H1 (cell line): ENCODE data around the gene ZDHHC24. TPM values are rescaled to one million over a fixed set of nuclear protein-coding genes. Genes with fewer than 3 reads are reported as not detected.

Experiments used
- GABPA ChIP-seq: IDR thresholded peaks from 2 replicates; pipeline ENCODE4 v1.6.1; 2011; ENCODE audit warnings: mild to moderate bottlenecking, low read length, moderate library complexity, borderline replicate concordance; ENCODE audit not compliant: insufficient read depth
- NRF1 ChIP-seq: IDR thresholded peaks from 2 replicates; pipeline ENCODE4 v1.6.1; 2011; ENCODE audit warnings: mild to moderate bottlenecking, low read depth, low read length, improper control_type of control experiment
- RNF2 ChIP-seq: fragments of 200-900, 300-1000 bp; sonication (generic); IDR thresholded peaks from 2 replicates; pipeline ENCODE4 v1.7.1; 2016; ENCODE audit warnings: borderline replicate concordance, low read depth, mild to moderate bottlenecking, antibody characterized with exemption, low read length; ENCODE audit not compliant: poor library complexity, severe bottlenecking; ENCODE audit errors: missing control alignments
- SIN3A ChIP-seq, 2 experiments: IDR thresholded peaks in 1 of 2; conservative IDR thresholded peaks in 1 of 2; 2 replicates each; pipeline ENCODE4 v1.6.1; 2011 to 2012; ENCODE audit warnings: low read length in 2 of 2, improper control_type of control experiment in 1 of 2, low read depth in 1 of 2, mild to moderate bottlenecking in 1 of 2
- SUZ12 ChIP-seq: fragments of 200-600 bp; sonication (generic); IDR thresholded peaks from 2 replicates; pipeline ENCODE4 v1.6.1; 2012; ENCODE audit warnings: mild to moderate bottlenecking, inconsistent platforms, low read length, moderate library complexity, mixed read lengths
- TEAD4 ChIP-seq: IDR thresholded peaks from 2 replicates; pipeline ENCODE4 v1.6.1; 2012; ENCODE audit warnings: low read depth, low read length, inconsistent platforms, mixed read lengths
- polyA plus RNA-seq, 7 experiments: library from polyadenylated mRNA; depleted of rRNA in 3 of 7; stranded (reverse) in 5 of 7; unstranded in 2 of 7; fragments of >200 nt in 5 of 7; fragments of 200-250 nt in 2 of 7; gene quantifications; 1 replicate in 5 of 7; 2 replicates in 1 of 7; 4 replicates in 1 of 7; pipeline versions ENCODE4 v1.2.1 to v1.2.3, GENCODE V29; 2011 to 2013; ENCODE audit warnings: missing spikeins in 2 of 7, mixed read lengths in 2 of 7
- total RNA-seq: library from RNA; stranded (reverse); fragmentation: NEBNext Ultra II Directional; extraction: Animal tissue kit (Norgen Biotek cat#: 25700); gene quantifications from 2 replicates; pipeline ENCODE4 v1.2.1, GENCODE V29; 2021
- TF ChIP-seq, protein P1 (sequence below): IDR thresholded peaks from 2 replicates; pipeline ENCODE4 v1.6.1; 2011; ENCODE audit warnings: low read depth, mild to moderate bottlenecking, low read length; ENCODE audit not compliant: insufficient read depth
- TF ChIP-seq, protein P2 (sequence below): fragments of 300-600 bp; sonication (generic); IDR thresholded peaks from 2 replicates; pipeline ENCODE4 v1.7.1; 2012; ENCODE audit warnings: low read length, moderate library complexity, mild to moderate bottlenecking, inconsistent platforms; ENCODE audit not compliant: insufficient replicate concordance

ZDHHC24 gene
- total and polyA plus RNA-seq, 2 of the 8 experiments (the other 6 are each of a cell fraction or from before 2014, with no cell fraction given) = 8.4 to 9.7 TPM

DNA sequence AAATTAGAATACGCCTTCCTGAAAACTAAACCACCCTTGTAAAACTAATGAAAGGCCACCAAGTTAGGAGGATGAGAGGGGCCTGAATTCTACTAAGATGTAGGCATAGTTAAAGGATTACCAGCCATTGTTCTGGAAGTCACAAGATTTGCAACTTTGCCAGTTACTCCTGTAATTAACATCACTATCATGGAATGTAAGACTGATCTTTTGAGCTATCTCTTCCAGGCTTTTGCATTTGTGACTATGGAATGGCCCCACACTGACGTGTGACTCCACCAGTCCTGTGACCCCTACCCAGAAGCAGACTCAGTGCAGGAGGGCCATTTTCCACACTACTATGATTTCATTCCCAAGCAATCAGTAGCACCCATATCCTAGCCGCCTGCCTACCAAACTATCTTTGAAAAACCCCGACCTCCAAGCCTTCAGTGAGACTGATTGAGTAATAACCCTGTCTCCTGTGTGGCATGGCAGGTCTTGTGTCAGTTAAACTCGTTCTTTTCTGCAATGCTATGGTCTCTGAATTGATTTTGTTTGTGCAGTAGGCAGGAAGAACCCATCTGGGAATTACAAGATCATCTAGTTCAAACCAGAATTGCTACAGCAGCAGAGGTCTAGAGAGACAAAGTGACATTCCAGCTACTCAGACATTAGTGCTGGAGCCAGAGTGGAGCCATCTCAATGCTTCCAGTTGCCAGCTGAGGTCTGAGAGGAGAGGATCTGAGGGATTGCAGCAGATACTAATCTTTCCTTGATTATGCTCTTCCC lies 24.4 kb upstream of the ZDHHC24 start (continued):
- TF ChIP-seq, protein P1, sequence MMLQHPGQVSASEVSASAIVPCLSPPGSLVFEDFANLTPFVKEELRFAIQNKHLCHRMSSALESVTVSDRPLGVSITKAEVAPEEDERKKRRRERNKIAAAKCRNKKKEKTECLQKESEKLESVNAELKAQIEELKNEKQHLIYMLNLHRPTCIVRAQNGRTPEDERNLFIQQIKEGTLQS = no peak
- no peak for TF ChIP-seq GABPA
- TF ChIP-seq NRF1 = no peak
- TF ChIP-seq SUZ12 = no peak
- no peak; the same call in none of the 2 replicates for TF ChIP-seq TEAD4
- TF ChIP-seq, protein P2, sequence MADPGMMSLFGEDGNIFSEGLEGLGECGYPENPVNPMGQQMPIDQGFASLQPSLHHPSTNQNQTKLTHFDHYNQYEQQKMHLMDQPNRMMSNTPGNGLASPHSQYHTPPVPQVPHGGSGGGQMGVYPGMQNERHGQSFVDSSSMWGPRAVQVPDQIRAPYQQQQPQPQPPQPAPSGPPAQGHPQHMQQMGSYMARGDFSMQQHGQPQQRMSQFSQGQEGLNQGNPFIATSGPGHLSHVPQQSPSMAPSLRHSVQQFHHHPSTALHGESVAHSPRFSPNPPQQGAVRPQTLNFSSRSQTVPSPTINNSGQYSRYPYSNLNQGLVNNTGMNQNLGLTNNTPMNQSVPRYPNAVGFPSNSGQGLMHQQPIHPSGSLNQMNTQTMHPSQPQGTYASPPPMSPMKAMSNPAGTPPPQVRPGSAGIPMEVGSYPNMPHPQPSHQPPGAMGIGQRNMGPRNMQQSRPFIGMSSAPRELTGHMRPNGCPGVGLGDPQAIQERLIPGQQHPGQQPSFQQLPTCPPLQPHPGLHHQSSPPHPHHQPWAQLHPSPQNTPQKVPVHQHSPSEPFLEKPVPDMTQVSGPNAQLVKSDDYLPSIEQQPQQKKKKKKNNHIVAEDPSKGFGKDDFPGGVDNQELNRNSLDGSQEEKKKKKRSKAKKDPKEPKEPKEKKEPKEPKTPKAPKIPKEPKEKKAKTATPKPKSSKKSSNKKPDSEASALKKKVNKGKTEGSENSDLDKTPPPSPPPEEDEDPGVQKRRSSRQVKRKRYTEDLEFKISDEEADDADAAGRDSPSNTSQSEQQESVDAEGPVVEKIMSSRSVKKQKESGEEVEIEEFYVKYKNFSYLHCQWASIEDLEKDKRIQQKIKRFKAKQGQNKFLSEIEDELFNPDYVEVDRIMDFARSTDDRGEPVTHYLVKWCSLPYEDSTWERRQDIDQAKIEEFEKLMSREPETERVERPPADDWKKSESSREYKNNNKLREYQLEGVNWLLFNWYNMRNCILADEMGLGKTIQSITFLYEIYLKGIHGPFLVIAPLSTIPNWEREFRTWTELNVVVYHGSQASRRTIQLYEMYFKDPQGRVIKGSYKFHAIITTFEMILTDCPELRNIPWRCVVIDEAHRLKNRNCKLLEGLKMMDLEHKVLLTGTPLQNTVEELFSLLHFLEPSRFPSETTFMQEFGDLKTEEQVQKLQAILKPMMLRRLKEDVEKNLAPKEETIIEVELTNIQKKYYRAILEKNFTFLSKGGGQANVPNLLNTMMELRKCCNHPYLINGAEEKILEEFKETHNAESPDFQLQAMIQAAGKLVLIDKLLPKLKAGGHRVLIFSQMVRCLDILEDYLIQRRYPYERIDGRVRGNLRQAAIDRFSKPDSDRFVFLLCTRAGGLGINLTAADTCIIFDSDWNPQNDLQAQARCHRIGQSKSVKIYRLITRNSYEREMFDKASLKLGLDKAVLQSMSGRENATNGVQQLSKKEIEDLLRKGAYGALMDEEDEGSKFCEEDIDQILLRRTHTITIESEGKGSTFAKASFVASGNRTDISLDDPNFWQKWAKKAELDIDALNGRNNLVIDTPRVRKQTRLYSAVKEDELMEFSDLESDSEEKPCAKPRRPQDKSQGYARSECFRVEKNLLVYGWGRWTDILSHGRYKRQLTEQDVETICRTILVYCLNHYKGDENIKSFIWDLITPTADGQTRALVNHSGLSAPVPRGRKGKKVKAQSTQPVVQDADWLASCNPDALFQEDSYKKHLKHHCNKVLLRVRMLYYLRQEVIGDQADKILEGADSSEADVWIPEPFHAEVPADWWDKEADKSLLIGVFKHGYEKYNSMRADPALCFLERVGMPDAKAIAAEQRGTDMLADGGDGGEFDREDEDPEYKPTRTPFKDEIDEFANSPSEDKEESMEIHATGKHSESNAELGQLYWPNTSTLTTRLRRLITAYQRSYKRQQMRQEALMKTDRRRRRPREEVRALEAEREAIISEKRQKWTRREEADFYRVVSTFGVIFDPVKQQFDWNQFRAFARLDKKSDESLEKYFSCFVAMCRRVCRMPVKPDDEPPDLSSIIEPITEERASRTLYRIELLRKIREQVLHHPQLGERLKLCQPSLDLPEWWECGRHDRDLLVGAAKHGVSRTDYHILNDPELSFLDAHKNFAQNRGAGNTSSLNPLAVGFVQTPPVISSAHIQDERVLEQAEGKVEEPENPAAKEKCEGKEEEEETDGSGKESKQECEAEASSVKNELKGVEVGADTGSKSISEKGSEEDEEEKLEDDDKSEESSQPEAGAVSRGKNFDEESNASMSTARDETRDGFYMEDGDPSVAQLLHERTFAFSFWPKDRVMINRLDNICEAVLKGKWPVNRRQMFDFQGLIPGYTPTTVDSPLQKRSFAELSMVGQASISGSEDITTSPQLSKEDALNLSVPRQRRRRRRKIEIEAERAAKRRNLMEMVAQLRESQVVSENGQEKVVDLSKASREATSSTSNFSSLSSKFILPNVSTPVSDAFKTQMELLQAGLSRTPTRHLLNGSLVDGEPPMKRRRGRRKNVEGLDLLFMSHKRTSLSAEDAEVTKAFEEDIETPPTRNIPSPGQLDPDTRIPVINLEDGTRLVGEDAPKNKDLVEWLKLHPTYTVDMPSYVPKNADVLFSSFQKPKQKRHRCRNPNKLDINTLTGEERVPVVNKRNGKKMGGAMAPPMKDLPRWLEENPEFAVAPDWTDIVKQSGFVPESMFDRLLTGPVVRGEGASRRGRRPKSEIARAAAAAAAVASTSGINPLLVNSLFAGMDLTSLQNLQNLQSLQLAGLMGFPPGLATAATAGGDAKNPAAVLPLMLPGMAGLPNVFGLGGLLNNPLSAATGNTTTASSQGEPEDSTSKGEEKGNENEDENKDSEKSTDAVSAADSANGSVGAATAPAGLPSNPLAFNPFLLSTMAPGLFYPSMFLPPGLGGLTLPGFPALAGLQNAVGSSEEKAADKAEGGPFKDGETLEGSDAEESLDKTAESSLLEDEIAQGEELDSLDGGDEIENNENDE = no peak
- no peak for TF ChIP-seq SIN3A (conservative IDR thresholded peaks at IDR 0.05 in 1 of 2, IDR thresholded peaks at IDR 0.05 in 1 of 2; ENCODE audit: low read depth in 1 of 2, low read length in 2 of 2)
- no peak for TF ChIP-seq RNF2
